Stomach (tissue), 9 donors: ENCODE measurements around the gene UCHL1. TPM values are rescaled to one million over a fixed set of nuclear protein-coding genes. Genes with fewer than 3 reads are reported as not detected.
A peak's percentile ranks its signal among the peaks of the same experiment; 100 is the strongest.
"Not testable (repeated sequence)": the region's sequence is repeated elsewhere in the genome, so short reads cannot be mapped to it uniquely, and the experiment has no call there.

Source experiments
- DNase-seq, 2 donors: peaks; one replicate each; pipeline versions ENCODE4 v3.0.0 to v3.0.0-alpha.2; 2013 to 2019
- H3K27ac ChIP-seq, 5 donors: fragments of 200-600 bp in 4 of 5; sonication (generic) in 4 of 5; one replicate each; pipeline ENCODE4 v1.5.1; 2013 to 2019; ENCODE audit warnings: mild to moderate bottlenecking in 1 of 5, moderate library complexity in 1 of 5
- H3K27me3 ChIP-seq, 3 donors: fragments of 200-600 bp; sonication (generic); one replicate each; pipeline ENCODE4 v1.5.1; 2017 to 2019; ENCODE audit warnings: mixed run types in 1 of 3
- H3K36me3 ChIP-seq, 4 donors: fragments of 200-600 bp; sonication (generic); 1 replicate in 3 of 4; 2 replicates in 1 of 4; pipeline ENCODE4 v1.5.1; 2016 to 2019
- H3K4me1 ChIP-seq, 4 donors: fragments of 200-600 bp; sonication (generic); one replicate each; pipeline ENCODE4 v1.5.1; 2016 to 2019
- H3K4me3 ChIP-seq, 4 donors: fragments of 200-600 bp; sonication (generic) in 3 of 4; one replicate each; pipeline ENCODE4 v1.5.1; 2016 to 2019; ENCODE audit warnings: mild to moderate bottlenecking in 1 of 4
- H3K9me3 ChIP-seq, 4 donors: fragments of 200-600 bp; sonication (generic); one replicate each; pipeline ENCODE4 v1.5.1; 2016 to 2019
- EP300 ChIP-seq: sonication (generic); formaldehyde crosslinking; IDR thresholded peaks from one replicate; pipeline ENCODE4 v1.6.1; 2017; ENCODE audit warnings: antibody characterized with exemption
- POLR2A ChIP-seq, 4 donors: fragments of 450-650 bp; IDR thresholded peaks; one replicate each; pipeline ENCODE4 v1.6.1; 2016; ENCODE audit warnings: antibody characterized with exemption in 4 of 4, control low read depth in 2 of 4, mild to moderate bottlenecking in 1 of 4, moderate library complexity in 1 of 4
- POLR2AphosphoS5 ChIP-seq, 3 donors: sonication (generic); formaldehyde crosslinking; IDR thresholded peaks; one replicate each; pipeline ENCODE4 v1.6.1; 2016; ENCODE audit warnings: antibody characterized with exemption in 3 of 3
- WGBS, 5 donors: extraction: QIAGEN DNeasy Blood & Tissue Kit in 3 of 5; methylation state at CpG; one replicate each; pipeline versions ENCODE4 v1.1.5 to v1.1.7; 2013 to 2018; 5-methylcytosine and 5-hydroxymethylcytosine counted together
- intact Hi-C: fragments of 100-400 bp; cut with DNase I; formaldehyde crosslinking; loops from one replicate; pipeline ENCODE4 v1.15.1; 2023; ENCODE audit warnings: low total_unique reads
- polyA plus RNA-seq, 3 donors: library from polyadenylated mRNA; stranded (reverse); fragments of 200-250 nt; gene quantifications; one replicate each; pipeline ENCODE4 v1.2.3, GENCODE V29; 2013
- total RNA-seq, 5 donors: library from RNA; depleted of rRNA; stranded (reverse); fragments of >200 nt; gene quantifications; one replicate each; pipeline versions ENCODE4 v1.1.0 to v1.2.3, GENCODE V29; 2014 to 2016
- TF ChIP-seq, protein P1 (sequence below), 7 experiments: fragments of 450-650 bp in 4 of 7; fragments of 200-600 bp in 3 of 7; sonication (generic) in 3 of 7; IDR thresholded peaks; one replicate each; pipeline ENCODE4 v1.5.1; 2016 to 2019; ENCODE audit warnings: antibody characterized with exemption in 7 of 7, control low read depth in 2 of 7, mild to moderate bottlenecking in 1 of 7
- donor health status: healthy with polysubstance abuse.
- donor health status: Bipolar disorder and iron deficiency.
- donor health status: healthy.

The UCHL1 gene
- total and polyA plus RNA-seq, 8 donors = 4.6 to 43.4 (median 18.7) TPM

DNA sequence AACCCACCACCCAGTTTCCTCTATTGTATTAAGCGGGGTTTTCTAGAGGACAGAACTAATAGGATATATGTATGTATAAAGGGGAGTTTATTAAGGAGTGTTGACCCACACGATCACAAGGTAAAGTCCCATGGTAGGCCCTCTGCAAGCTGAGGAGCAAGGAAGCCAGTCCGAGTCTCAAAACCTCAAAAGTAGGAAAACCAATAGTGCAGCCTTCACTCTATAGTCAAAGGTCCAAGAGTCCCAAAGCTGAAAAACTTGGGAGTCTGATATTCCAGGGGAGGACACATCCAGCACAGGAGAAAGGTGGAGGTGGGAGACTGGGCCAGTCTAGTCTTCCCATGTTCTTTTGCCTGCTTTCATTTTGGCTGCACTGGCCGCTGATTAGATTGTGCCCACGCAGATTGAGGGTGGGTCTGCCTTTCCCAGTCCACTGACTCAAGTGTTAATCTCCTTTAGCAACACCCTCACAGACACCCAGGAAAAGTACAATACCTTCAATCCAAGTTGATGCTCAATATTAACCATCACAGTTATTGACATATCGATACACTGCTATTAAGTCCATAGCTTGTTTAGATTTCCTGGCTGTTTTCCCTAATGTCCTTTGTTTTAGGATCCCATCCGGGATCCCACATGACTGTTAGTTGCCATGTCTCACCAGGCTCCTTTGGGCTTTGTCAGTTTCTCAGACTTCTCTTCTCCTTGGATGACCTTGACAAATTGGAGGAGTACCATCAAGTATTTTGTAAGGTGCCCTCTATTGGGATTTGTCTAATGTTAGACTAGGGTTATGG, 12.2 kb downstream of the UCHL1 start:
- 89 to 92% (median 91%) methylated on average over 7 of the region's 7 CpGs for WGBS, 5 donors
- TF ChIP-seq, protein P1, sequence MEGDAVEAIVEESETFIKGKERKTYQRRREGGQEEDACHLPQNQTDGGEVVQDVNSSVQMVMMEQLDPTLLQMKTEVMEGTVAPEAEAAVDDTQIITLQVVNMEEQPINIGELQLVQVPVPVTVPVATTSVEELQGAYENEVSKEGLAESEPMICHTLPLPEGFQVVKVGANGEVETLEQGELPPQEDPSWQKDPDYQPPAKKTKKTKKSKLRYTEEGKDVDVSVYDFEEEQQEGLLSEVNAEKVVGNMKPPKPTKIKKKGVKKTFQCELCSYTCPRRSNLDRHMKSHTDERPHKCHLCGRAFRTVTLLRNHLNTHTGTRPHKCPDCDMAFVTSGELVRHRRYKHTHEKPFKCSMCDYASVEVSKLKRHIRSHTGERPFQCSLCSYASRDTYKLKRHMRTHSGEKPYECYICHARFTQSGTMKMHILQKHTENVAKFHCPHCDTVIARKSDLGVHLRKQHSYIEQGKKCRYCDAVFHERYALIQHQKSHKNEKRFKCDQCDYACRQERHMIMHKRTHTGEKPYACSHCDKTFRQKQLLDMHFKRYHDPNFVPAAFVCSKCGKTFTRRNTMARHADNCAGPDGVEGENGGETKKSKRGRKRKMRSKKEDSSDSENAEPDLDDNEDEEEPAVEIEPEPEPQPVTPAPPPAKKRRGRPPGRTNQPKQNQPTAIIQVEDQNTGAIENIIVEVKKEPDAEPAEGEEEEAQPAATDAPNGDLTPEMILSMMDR (IDR thresholded peaks at IDR 0.05) = no peak
- TF ChIP-seq EP300 (no peak), POLR2AphosphoS5 (IDR thresholded peaks at IDR 0.05) (no peak), POLR2A (IDR thresholded peaks at IDR 0.05) (no peak)
- Histone ChIP-seq H3K36me3 (no peaks in the 10 kb centered on the region), H3K4me1 (no peaks in the 10 kb centered on the region), H3K27ac (no peak overlapping the region), H3K27me3 (no peaks in the 10 kb centered on the region), H3K9me3 (no peaks in the 10 kb centered on the region), H3K4me3 (no peak overlapping the region)
- intact Hi-C loops = no loop called here
- no peak for DNase-seq

DNA sequence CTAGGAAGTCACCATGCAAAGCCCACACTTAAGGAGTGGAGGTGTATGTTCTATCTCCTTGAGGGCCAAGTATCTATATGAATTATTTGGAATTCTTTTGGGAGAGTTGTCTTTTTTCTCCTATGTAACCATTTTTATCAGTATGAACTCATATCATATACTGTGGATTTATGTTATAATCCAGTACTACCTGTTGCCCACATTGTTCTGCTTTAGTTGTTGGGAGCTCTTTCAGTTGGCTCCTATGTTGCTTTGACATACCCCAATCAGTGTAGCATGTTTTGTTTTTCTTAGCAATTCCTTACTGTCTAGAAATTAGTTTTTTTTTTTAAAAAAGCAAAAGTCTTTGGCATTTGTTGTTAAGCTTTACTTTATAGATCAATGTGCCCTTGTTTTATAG, 13.0 kb downstream of the UCHL1 start:
- DNase-seq = no peak
- TF ChIP-seq EP300 = no peak
- TF ChIP-seq POLR2A (IDR thresholded peaks at IDR 0.05) = no peak
- TF ChIP-seq, protein P1 (IDR thresholded peaks at IDR 0.05) = no peak
- no peak for TF ChIP-seq POLR2AphosphoS5 (IDR thresholded peaks at IDR 0.05)
- intact Hi-C loops = no loop called here
- Histone ChIP-seq H3K4me3 (no peak overlapping the region), H3K27me3 (no peaks in the 10 kb centered on the region), H3K4me1 (no peaks in the 10 kb centered on the region), H3K27ac (no peak overlapping the region), H3K36me3 (no peaks in the 10 kb centered on the region), H3K9me3 (no peaks in the 10 kb centered on the region)

DNA sequence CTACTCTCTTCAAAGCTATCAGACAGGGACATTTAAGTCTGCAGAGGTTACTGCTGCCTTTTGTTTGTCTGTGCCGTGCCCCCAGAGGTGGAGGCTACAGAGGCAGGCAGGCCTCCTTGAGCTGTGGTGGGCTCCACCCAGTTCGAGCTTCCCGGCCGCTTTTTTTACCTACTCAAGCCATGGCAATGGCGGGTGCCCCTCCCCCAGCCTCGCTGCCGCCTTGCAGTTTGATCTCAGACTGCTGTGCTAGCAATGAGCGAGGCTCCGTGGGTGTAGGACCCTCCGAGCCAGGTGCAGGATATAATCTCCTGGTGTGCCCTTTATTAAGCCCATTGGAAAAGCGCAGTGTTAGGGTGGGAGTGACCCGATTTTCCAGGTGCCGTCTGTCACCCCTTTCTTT, 19.2 kb downstream of the UCHL1 start:
- DNase-seq, H3K4me1 ChIP-seq, H3K36me3 ChIP-seq, H3K4me3 ChIP-seq, H3K9me3 ChIP-seq, intact Hi-C loops, H3K27ac ChIP-seq, H3K27me3 ChIP-seq: not testable (repeated sequence)
- 92 to 98% (median 94%) methylated on average over 12 to 13 of the region's 13 CpGs for WGBS, 5 donors

DNA sequence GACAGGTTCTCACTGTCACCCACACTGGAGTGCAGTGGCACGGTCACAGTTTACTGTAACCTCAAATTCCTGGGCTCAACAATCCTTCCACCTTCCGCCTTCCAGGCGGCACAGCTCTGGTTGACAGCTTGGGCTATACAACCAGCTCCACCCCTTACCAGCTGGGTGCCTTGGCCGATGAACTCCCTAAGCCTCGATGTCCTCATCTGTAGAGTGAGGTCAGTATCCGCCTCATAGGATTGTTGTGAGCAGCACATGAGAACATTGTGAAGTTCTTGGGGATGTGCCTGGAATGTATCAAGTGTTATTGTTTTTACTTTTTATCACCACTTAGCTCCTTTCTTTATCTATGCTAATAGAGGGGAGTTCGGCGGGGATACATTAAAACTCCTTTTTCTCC, 23.3 kb downstream of the UCHL1 start:
- Histone ChIP-seq H3K4me1 (peaks cover 0 to 5% (median 2%) of the 10 kb centered on the region in 4 donors), H3K27me3 (peaks cover 0 to 5% (median 0%) of the 10 kb centered on the region in 3 donors), H3K9me3 (no peaks in the 10 kb centered on the region), H3K36me3 (no peaks in the 10 kb centered on the region), H3K27ac (no peak overlapping the region), H3K4me3 (no peak overlapping the region)
- DNase-seq = no peak
- WGBS, 5 donors = 74 to 82% (median 74%) methylated on average over 8 of the region's 8 CpGs
- TF ChIP-seq, protein P1 (IDR thresholded peaks at IDR 0.05) = no peak
- TF ChIP-seq EP300 (no peak), POLR2AphosphoS5 (IDR thresholded peaks at IDR 0.05) (no peak), POLR2A (IDR thresholded peaks at IDR 0.05) (no peak)
- intact Hi-C loops = loop anchor here (5.0 kb wide), 1 partner anchor 367 kb away; no protein-coding TSS in a partner anchor

DNA sequence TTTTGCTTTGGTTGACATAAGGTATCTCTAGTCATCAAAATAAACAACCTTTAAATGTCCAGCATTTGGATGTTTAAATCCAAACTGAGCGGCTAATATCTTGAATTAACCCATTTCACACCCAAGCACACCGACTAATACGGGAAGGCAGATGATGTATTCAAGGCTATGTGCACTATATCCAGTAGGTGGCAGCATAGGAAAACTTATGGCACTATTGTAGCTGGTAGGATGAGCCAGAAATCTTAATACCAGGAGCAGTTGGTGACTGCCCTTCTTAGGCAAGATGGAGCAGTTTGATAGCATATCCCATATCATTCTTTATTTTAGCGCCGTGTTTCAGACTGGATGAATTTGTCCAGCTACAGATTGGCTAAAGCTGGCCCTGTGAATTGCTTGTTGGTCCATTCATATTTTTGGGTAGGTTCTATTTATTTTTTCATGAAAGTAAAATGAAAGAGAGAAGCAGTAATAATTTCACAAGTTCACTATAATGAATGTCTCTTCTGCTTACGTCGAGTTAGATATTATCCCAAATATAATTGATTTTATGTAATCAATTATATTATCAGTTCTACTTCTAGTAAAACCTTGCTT, 24.4 kb downstream of the UCHL1 start:
- Histone ChIP-seq H3K27ac (no peak overlapping the region), H3K4me1 (peaks cover 0 to 5% (median 2%) of the 10 kb centered on the region in 4 donors), H3K4me3 (no peak overlapping the region), H3K36me3 (no peaks in the 10 kb centered on the region), H3K27me3 (peaks cover 0 to 5% (median 0%) of the 10 kb centered on the region in 3 donors), H3K9me3 (no peaks in the 10 kb centered on the region)
- intact Hi-C loops = loop anchor here (5.0 kb wide), 1 partner anchor 366 kb away; no protein-coding TSS in a partner anchor
- peak in 1 of 2 donors; percentile 91 for DNase-seq
- WGBS, 5 donors = 12 to 18% (median 14%) methylated on average over 7 of the region's 7 CpGs
- TF ChIP-seq, protein P1 (IDR thresholded peaks at IDR 0.05) = peak in 5 of 7 experiments; percentile 74 to 93 (median 83)
- TF ChIP-seq POLR2AphosphoS5 (IDR thresholded peaks at IDR 0.05) (peak in 1 of 3 donors; percentile 61), POLR2A (IDR thresholded peaks at IDR 0.05) (no peak), EP300 (no peak)
